GM23248 (cell line): ENCODE data around the gene EPHA7. TPM values are rescaled to one million over a fixed set of nuclear protein-coding genes. Genes with fewer than 3 reads are reported as not detected.

Experiments
- DNase-seq: peaks from one replicate; pipeline ENCODE4 v3.0.0-alpha.2; 2015
- H2AFZ ChIP-seq: fragments of 200-600 bp; sonication (generic); 2 replicates; pipeline ENCODE4 v1.6.1; 2016; ENCODE audit warnings: antibody characterized with exemption
- H3F3A ChIP-seq: fragments of 200-600 bp; sonication (generic); 2 replicates; pipeline ENCODE4 v1.6.1; 2016; ENCODE audit warnings: mild to moderate bottlenecking, antibody characterized with exemption, mixed run types; ENCODE audit not compliant: insufficient read depth
- H3K27ac ChIP-seq: fragments of 200-600 bp; sonication (generic); 2 replicates; pipeline ENCODE4 v1.5.1; 2016; ENCODE audit warnings: mild to moderate bottlenecking
- H3K27me3 ChIP-seq: fragments of 200-600 bp; sonication (generic); replicated peaks from 2 replicates; pipeline ENCODE4 v1.6.1; 2016; ENCODE audit warnings: mild to moderate bottlenecking; ENCODE audit not compliant: insufficient read depth
- H3K36me3 ChIP-seq: fragments of 200-600 bp; sonication (generic); 2 replicates; pipeline ENCODE4 v1.6.1; 2016; ENCODE audit warnings: low read depth, mild to moderate bottlenecking
- H3K4me1 ChIP-seq: fragments of 200-600 bp; sonication (generic); 2 replicates; pipeline ENCODE4 v1.6.1; 2016; ENCODE audit warnings: mild to moderate bottlenecking; ENCODE audit not compliant: insufficient read depth
- H3K4me2 ChIP-seq: fragments of 200-600 bp; sonication (generic); one replicate; pipeline ENCODE4 v1.6.1; 2016; ENCODE audit warnings: mild to moderate bottlenecking; ENCODE audit not compliant: unreplicated experiment
- H3K4me3 ChIP-seq: fragments of 200-600 bp; sonication (generic); 2 replicates; pipeline ENCODE4 v1.5.1; 2016; ENCODE audit warnings: mild to moderate bottlenecking
- H3K79me2 ChIP-seq: fragments of 200-600 bp; sonication (generic); 2 replicates; pipeline ENCODE4 v1.6.1; 2016; ENCODE audit warnings: mild to moderate bottlenecking; ENCODE audit not compliant: insufficient read depth
- H3K9ac ChIP-seq: fragments of 200-600 bp; sonication (generic); 2 replicates; pipeline ENCODE4 v1.6.1; 2016; ENCODE audit warnings: mild to moderate bottlenecking
- H3K9me2 ChIP-seq: fragments of 200-600 bp; sonication (generic); 2 replicates; pipeline ENCODE4 v1.6.1; 2016; ENCODE audit warnings: mixed run types, mild to moderate bottlenecking, moderate library complexity; ENCODE audit not compliant: insufficient read depth
- H3K9me3 ChIP-seq: fragments of 200-600 bp; sonication (generic); one replicate; pipeline ENCODE4 v1.6.1; 2017; ENCODE audit warnings: low read depth
- H4K20me1 ChIP-seq: fragments of 200-600 bp; sonication (generic); 2 replicates; pipeline ENCODE4 v1.6.0; 2016; ENCODE audit not compliant: insufficient read depth
- EZH2 ChIP-seq: fragments of 200-600 bp; sonication (generic); IDR thresholded peaks from 2 replicates; pipeline ENCODE4 v1.6.1; 2018; ENCODE audit warnings: antibody characterized with exemption, mild to moderate bottlenecking; ENCODE audit not compliant: insufficient read depth, poor library complexity, severe bottlenecking
- EZH2phosphoT487 ChIP-seq: fragments of 200-600 bp; sonication (generic); IDR thresholded peaks from 2 replicates; pipeline ENCODE4 v1.6.1; 2018; ENCODE audit warnings: antibody characterized with exemption, moderate library complexity, mild to moderate bottlenecking, low read depth; ENCODE audit not compliant: insufficient read depth
- WGBS, 2 experiments: methylation state at CpG; one replicate each; pipeline ENCODE4 v1.1.6; 2015 to 2017; ENCODE audit warnings: low lambda C conversion rate in 2 of 2, low coverage in 1 of 2; ENCODE audit errors: missing lambda C conversion rate in 2 of 2; 5-methylcytosine and 5-hydroxymethylcytosine counted together
- in situ Hi-C: fragments of 300-500 bp; cut with MboI; formaldehyde crosslinking; loops from 2 replicates; pipeline ENCODE4 v1.15.0; 2020
- polyA plus RNA-seq: library from polyadenylated mRNA; unstranded; fragments of >200 nt; fragmentation: Nextera tagmentation; extraction: Ambion mirVana; gene quantifications from 2 replicates; pipeline ENCODE4 v1.2.1, GENCODE V29; 2016
- total RNA-seq: library from RNA; depleted of rRNA; stranded (reverse); fragments of >200 nt; shearing (Covaris generic); gene quantifications from 2 replicates; pipeline ENCODE4 v1.2.3, GENCODE V29; 2014

Gene EPHA7
- total and polyA plus RNA-seq, 2 experiments from 2014 or later, result not detected

DNA sequence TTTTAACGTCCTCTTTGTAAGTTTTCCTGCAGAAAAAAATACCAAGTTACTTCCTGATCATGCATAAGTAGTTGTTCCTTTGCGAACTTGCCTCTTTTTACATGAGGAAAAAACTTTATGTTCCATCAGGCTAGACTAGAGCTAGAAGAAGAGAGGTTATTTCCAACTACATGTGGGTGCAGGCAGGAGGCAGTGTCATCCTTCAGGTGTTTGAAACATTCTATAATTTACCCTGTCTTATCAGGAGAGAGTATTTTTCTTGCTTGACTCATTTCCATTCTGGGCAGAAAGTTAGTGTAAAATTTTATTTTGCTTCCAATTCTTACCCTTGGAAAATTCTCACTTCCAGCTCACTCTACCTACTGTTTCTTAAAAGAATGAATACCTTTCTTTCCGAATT, 28.5 kb upstream of the EPHA7 start:
- Histone ChIP-seq H2AFZ (no peak overlapping the region), H3K27ac (no peak overlapping the region), H3K9me3 (no peaks in the 10 kb centered on the region), H3K4me1 (no peaks in the 10 kb centered on the region), H3K9me2 (no peaks in the 10 kb centered on the region), H3K27me3 (no peaks in the 10 kb centered on the region), H3K79me2 (no peaks in the 10 kb centered on the region), H3K4me2 (no peak overlapping the region), H3F3A (no peaks in the 10 kb centered on the region), H4K20me1 (no peaks in the 10 kb centered on the region), H3K9ac (no peak overlapping the region), H3K4me3 (no peak overlapping the region), H3K36me3 (no peaks in the 10 kb centered on the region)
- no peak for DNase-seq
- TF ChIP-seq EZH2phosphoT487 (no peak), EZH2 (no peak)
- in situ Hi-C loops, result no loop called here
- WGBS, 2 experiments, result 3 to 4% methylated on average over 3 of the region's 3 CpGs

DNA sequence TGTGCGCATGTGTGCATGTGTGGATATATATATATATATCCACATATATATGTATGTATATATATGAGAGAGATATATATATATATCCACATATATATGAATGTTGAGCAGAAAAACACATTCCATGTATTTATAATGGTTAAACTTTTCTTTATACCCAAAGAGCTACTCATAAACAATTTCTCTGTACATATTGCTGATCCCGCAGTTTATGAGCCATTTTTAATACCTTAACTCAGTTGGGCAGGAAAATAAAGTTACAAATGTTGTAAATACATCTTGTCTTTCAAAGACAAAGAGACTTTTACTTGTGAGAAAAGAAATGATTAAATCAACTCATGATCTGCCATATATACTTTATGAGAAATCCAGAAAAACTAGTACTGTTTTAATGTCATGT, 18.1 kb upstream of the EPHA7 start:
- Histone ChIP-seq H3K27me3 (no peaks in the 10 kb centered on the region), H4K20me1 (no peaks in the 10 kb centered on the region), H2AFZ (no peak overlapping the region), H3K4me1 (no peaks in the 10 kb centered on the region), H3K9ac (no peak overlapping the region), H3K4me2 (no peak overlapping the region), H3K9me2 (no peaks in the 10 kb centered on the region), H3K79me2 (no peaks in the 10 kb centered on the region), H3K9me3 (no peaks in the 10 kb centered on the region), H3K4me3 (no peak overlapping the region), H3F3A (no peaks in the 10 kb centered on the region), H3K36me3 (no peaks in the 10 kb centered on the region), H3K27ac (no peak overlapping the region)
- no peak for DNase-seq
- in situ Hi-C loops, result no loop called here
- WGBS, 2 experiments, result 43 to 54% methylated on average over 2 of the region's 2 CpGs
- TF ChIP-seq EZH2phosphoT487, result no peak
- TF ChIP-seq EZH2, result no peak

DNA sequence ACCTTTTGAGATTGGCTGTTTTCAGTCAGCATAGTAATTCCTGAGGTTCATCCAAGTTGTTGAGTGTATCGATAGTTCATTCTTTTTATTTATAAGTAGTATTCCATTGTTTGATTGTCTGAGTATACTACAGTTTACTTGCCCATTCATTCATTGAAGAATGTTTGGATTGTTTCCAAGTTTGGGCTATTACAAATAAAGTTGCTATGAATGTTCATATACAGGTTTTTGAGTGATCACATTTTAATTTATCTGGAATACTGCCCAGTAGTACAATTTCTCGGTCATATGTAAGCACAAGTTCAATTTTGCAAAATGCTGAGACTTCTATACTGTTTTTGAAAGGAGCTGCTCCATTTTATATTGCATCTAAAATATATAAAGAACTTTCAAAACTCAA, 14.2 kb upstream of the EPHA7 start:
- DNase-seq, result no peak
- no peaks in the 10 kb centered on the region for H4K20me1 ChIP-seq

DNA sequence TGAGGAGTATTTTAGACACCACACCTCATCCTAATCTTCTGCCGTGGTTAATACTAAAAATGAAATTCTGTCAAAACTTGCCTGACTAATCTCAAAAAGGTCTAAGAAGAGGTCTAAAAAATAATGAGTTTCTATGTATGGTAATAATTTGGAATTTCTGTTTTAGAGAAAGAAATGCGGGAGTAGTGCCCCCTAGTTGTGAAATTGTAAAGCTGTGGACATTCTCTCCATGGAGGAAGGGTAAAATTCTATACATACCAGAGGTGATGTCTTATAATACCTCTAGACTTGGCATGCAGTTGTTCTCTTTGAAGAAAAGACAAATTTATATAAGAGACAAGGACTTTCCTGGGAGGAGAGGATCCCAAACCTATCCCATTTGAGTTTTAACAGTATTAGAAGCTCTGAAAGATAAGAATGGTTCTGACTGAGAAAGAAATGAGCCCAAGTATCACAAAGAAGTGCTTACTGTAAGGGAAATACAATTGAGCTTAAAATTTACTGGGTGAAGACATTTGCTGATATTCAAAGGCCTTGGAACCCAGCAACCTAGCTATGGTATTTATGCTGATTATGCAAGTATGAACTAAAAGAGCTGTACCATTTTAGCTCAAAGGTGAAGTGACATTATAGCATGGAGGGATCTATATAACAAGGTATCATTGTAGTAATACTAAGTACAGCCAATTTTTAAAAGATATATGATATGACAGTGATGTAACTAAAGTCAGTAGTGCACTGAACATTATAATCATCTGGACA, 5.1 kb upstream of the EPHA7 start:
- H4K20me1 ChIP-seq, result no peaks in the 10 kb centered on the region
- in situ Hi-C loops, result no loop called here
- WGBS, 2 experiments, result 6 to 7% methylated on average over 2 of the region's 2 CpGs
- no peaks in the 10 kb centered on the region for H3F3A ChIP-seq
- no peaks in the 10 kb centered on the region for H3K79me2 ChIP-seq
- no peak overlapping the region for H3K4me3 ChIP-seq
- H3K27ac ChIP-seq, result no peak overlapping the region
- H3K9ac ChIP-seq, result no peak overlapping the region
- H3K9me3 ChIP-seq, result no peaks in the 10 kb centered on the region
- TF ChIP-seq EZH2 (no peak), EZH2phosphoT487 (no peak)
- peak; percentile 30 for DNase-seq
- no peaks in the 10 kb centered on the region for H3K4me1 ChIP-seq
- no peak overlapping the region for H2AFZ ChIP-seq
- no peaks in the 10 kb centered on the region for H3K9me2 ChIP-seq
- H3K4me2 ChIP-seq, result no peak overlapping the region
- peaks cover 21% of the 10 kb centered on the region for H3K27me3 ChIP-seq
- no peaks in the 10 kb centered on the region for H3K36me3 ChIP-seq

More for the DNA sequence above, 14.2 kb upstream of the EPHA7 start:
- no peaks in the 10 kb centered on the region for H3K9me3 ChIP-seq
- H3K79me2 ChIP-seq, result no peaks in the 10 kb centered on the region
- 15 to 17% methylated on average over 2 of the region's 2 CpGs for WGBS, 2 experiments
- no peaks in the 10 kb centered on the region for H3K9me2 ChIP-seq
- H3K4me1 ChIP-seq, result no peaks in the 10 kb centered on the region
- H3K27me3 ChIP-seq, result no peaks in the 10 kb centered on the region
- in situ Hi-C loops, result no loop called here
- no peak overlapping the region for H2AFZ ChIP-seq
- no peak overlapping the region for H3K27ac ChIP-seq
- no peaks in the 10 kb centered on the region for H3K36me3 ChIP-seq
- no peak overlapping the region for H3K4me2 ChIP-seq
- TF ChIP-seq EZH2phosphoT487 (no peak), EZH2 (no peak)
- H3K4me3 ChIP-seq, result no peak overlapping the region
- H3K9ac ChIP-seq, result no peak overlapping the region
- H3F3A ChIP-seq, result no peaks in the 10 kb centered on the region

DNA sequence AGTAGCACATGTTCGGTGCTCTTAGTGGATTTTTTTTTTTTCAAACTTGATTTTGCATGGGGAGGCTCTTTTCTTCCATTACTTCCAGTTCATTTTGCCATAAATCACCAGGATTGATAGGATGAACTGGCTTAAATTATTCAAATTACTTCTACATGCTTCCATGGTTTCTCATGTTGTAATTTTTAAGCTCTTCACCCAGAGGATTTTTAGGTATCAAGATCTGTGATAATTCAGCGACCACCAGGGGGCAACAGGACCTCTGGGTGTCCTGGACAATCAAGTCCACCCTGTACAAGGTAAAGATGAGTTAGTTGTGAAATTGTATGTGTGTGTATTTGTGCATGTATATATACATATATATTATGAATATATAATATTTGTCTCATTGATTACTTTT, 4.2 kb upstream of the EPHA7 start:
- no peak overlapping the region for H3K4me2 ChIP-seq
- no peaks in the 10 kb centered on the region for H3K79me2 ChIP-seq
- no peak overlapping the region for H3K4me3 ChIP-seq
- no peaks in the 10 kb centered on the region for H4K20me1 ChIP-seq
- H2AFZ ChIP-seq, result no peak overlapping the region
- WGBS, 2 experiments, result 36 to 42% methylated on average over 2 of the region's 2 CpGs
- H3K9me3 ChIP-seq, result no peaks in the 10 kb centered on the region
- no peak overlapping the region for H3K27ac ChIP-seq
- in situ Hi-C loops, result no loop called here
- peaks cover 4% of the 10 kb centered on the region; the same call in 1 of the 2 replicates for H3K4me1 ChIP-seq
- peaks cover 28% of the 10 kb centered on the region for H3K27me3 ChIP-seq
- no peaks in the 10 kb centered on the region for H3K9me2 ChIP-seq
- peak; percentile 20 for DNase-seq
- H3K36me3 ChIP-seq, result no peaks in the 10 kb centered on the region
- TF ChIP-seq EZH2phosphoT487, result no peak
- no peak for TF ChIP-seq EZH2
- no peak overlapping the region for H3K9ac ChIP-seq
- no peaks in the 10 kb centered on the region for H3F3A ChIP-seq
